MCF 10A (cell line): Measurements from ENCODE around the gene TRIM28. TPM values are rescaled to one million over a fixed set of nuclear protein-coding genes. Genes with fewer than 3 reads are reported as not detected.

Source experiments
- BruUV-seq: library from RNA; stranded (reverse); fragments of 400-500 nt; replicated peaks from 2 replicates; lab custom pipeline; 2021; lab: Mats Ljungman, UMichigan
- CTCF ChIA-PET: fragments of 300-600 bp; sonication (Branson Sonifier 250); formaldehyde crosslinking; extraction: SDS; loops from one replicate; lab custom pipeline; 2021; ENCODE audit warnings: antibody characterized with exemption, inconsistent platforms; lab: Yijun Ruan, JAX
- POLR2A ChIA-PET: fragments of 300-600, 350-650 bp; sonication (Branson Sonifier 250); formaldehyde crosslinking; extraction: SDS; loops from one replicate; lab custom pipeline; 2020; ENCODE audit warnings: antibody characterized with exemption, inconsistent platforms; lab: Yijun Ruan, JAX
- DNase-seq: peaks from one replicate; pipeline ENCODE4 v3.0.0-alpha.2; 2018; ENCODE audit not compliant: unreplicated experiment
- H3K27ac Mint-ChIP-seq: one replicate; pipeline ENCODE4 v1.8.0; 2022; ENCODE audit warnings: mild to moderate bottlenecking, low read depth, mixed read lengths; ENCODE audit not compliant: unreplicated experiment
- H3K27me3 Mint-ChIP-seq: one replicate; pipeline ENCODE4 v1.8.0; 2022; ENCODE audit warnings: mixed read lengths; ENCODE audit not compliant: insufficient read depth, unreplicated experiment
- H3K36me3 Mint-ChIP-seq: one replicate; pipeline ENCODE4 v1.8.0; 2022; ENCODE audit warnings: mild to moderate bottlenecking, moderate library complexity, mixed read lengths; ENCODE audit not compliant: insufficient read depth, unreplicated experiment
- H3K4me1 Mint-ChIP-seq: one replicate; pipeline ENCODE4 v1.8.0; 2022; ENCODE audit warnings: mixed read lengths; ENCODE audit not compliant: insufficient read depth, unreplicated experiment
- H3K4me3 Mint-ChIP-seq: one replicate; pipeline ENCODE4 v1.8.0; 2022; ENCODE audit warnings: mild to moderate bottlenecking, moderate library complexity, mixed read lengths; ENCODE audit not compliant: unreplicated experiment
- H3K9me3 Mint-ChIP-seq: one replicate; pipeline ENCODE4 v1.8.0; 2022; ENCODE audit warnings: mixed read lengths; ENCODE audit not compliant: unreplicated experiment
- intact Hi-C: fragments of 100-400 bp; cut with micrococcal nuclease; formaldehyde crosslinking; loops from 2 replicates; pipeline ENCODE4 v1.14.1; 2022
- total RNA-seq: library from RNA; stranded (reverse); gene quantifications from 2 replicates; pipeline ENCODE4 v1.2.3, GENCODE V29; 2022
- TF ChIP-seq, protein P1 (sequence below): fragments of 200-600 bp; IDR thresholded peaks from one replicate; pipeline ENCODE4 v1.8.0; 2022; ENCODE audit warnings: antibody characterized with exemption, mild to moderate bottlenecking; ENCODE audit not compliant: unreplicated experiment

Gene TRIM28
- total RNA-seq, 1 experiment from 2014 or later, result 290 TPM

DNA sequence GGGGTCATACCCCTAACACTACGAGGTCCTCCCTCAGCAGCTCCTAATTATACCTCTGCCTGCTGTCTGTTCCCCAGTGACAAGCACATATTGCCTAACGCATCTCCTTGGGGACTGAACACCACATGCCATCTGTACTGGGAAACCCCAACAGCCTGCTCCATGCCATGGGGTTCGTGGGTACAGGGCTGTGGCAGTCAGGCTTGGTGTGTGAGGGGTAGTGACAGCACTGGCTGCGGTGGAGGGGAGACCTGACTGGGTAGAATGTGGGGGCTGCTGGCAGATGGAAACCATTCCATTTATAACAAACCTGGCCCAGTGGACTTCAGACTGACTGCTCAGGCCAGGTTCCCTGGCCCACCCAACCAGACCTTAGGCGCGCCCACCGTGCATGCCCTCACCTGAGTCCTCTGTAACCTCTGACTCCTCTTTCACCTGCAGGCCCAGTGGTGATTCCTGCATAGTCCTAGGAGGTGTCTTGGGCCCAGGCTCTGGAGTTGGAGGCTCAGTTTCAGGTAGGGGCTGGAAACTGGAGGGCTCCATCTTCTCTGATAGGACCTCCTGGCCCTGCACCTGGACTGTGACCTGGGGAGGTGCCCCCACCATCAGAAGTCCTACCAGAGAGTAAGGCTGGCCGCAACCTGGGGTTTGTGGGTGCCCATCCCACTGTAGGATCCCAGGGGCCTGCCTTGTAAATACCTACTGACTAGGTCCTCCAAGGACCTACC lies 26.2 kb downstream of the TRIM28 start:
- POLR2A ChIA-PET, result interaction anchor here (3.5 kb wide), 1 partner anchor 11 kb away, joined by 17 read pairs; the partner anchor contains the start of gene UBE2M
- BruUV-seq, result no TSS peak
- CTCF ChIA-PET, result interaction anchor here (0.8 to 1.3 kb wide), 2 partner anchors 11 to 51 kb away, joined by 3 to 4 read pairs; partner anchors contain the start of gene ZBTB45
- intact Hi-C loops, result no loop called here
- TF ChIP-seq, protein P1, sequence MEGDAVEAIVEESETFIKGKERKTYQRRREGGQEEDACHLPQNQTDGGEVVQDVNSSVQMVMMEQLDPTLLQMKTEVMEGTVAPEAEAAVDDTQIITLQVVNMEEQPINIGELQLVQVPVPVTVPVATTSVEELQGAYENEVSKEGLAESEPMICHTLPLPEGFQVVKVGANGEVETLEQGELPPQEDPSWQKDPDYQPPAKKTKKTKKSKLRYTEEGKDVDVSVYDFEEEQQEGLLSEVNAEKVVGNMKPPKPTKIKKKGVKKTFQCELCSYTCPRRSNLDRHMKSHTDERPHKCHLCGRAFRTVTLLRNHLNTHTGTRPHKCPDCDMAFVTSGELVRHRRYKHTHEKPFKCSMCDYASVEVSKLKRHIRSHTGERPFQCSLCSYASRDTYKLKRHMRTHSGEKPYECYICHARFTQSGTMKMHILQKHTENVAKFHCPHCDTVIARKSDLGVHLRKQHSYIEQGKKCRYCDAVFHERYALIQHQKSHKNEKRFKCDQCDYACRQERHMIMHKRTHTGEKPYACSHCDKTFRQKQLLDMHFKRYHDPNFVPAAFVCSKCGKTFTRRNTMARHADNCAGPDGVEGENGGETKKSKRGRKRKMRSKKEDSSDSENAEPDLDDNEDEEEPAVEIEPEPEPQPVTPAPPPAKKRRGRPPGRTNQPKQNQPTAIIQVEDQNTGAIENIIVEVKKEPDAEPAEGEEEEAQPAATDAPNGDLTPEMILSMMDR, result no peak
- no peak overlapping the region for H3K27ac Mint-ChIP-seq
- no peak overlapping the region for H3K4me3 Mint-ChIP-seq
- no peaks in the 10 kb centered on the region for H3K27me3 Mint-ChIP-seq
- no peak for DNase-seq
- H3K4me1 Mint-ChIP-seq, result peaks cover 23% of the 10 kb centered on the region
- no peaks in the 10 kb centered on the region for H3K9me3 Mint-ChIP-seq
- H3K36me3 Mint-ChIP-seq, result peaks cover 48% of the 10 kb centered on the region

DNA sequence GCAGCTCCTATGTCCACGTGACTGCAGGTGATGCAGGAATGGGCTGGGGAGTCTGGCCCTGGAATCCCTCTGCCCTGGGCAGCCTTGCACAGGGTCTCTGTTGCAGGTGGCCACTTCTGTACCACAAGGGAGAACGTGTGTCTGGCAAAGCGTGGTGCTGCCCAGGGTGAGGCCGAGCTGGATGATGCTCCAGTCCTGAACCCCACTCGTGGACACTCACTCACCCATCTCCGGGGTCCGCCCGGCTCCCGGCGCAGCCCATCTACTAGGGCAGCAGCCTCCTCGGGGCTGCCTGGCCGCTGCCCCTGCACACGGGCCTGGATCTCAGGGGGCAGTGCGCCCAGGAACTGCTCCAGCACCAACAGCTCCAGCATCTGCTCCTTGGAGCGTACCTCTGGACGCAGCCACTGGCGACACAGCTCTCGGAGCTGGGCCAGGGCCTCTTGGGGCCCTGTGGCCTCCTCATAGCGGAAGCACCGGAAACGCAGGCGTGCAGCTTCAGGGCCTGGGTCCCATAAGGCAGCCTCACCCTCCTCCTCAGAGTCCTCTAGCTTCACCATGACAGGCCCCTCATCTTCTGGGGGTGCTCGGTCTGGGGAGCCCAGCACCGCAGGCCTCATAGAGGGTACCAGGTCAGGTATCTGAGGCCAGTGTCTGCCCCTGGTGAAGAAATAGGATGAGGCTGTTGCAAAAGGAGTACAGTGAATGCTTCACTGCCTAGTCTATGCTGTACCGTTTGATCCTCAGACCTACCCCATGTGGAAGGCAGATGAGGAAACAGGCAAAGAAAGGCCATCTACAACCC lies 27.1 kb downstream of the TRIM28 start:
- no TSS peak for BruUV-seq
- POLR2A ChIA-PET, result interaction anchor here (1.0 to 2.1 kb wide), 2 partner anchors 11 to 51 kb away, joined by 3 to 32 read pairs; partner anchors contain the start of genes UBE2M and ZBTB45
- H3K4me1 Mint-ChIP-seq, result peaks cover 23% of the 10 kb centered on the region
- H3K4me3 Mint-ChIP-seq, result no peak overlapping the region
- no peak overlapping the region for H3K27ac Mint-ChIP-seq
- DNase-seq, result no peak
- H3K27me3 Mint-ChIP-seq, result no peaks in the 10 kb centered on the region
- CTCF ChIA-PET, result interaction anchor here (1.3 to 1.5 kb wide), 2 partner anchors 11 to 52 kb away, joined by 3 to 4 read pairs; partner anchors contain the start of gene ZBTB45
- peaks cover 43% of the 10 kb centered on the region for H3K36me3 Mint-ChIP-seq
- intact Hi-C loops, result no loop called here
- H3K9me3 Mint-ChIP-seq, result no peaks in the 10 kb centered on the region
- TF ChIP-seq, protein P1, result no peak

DNA sequence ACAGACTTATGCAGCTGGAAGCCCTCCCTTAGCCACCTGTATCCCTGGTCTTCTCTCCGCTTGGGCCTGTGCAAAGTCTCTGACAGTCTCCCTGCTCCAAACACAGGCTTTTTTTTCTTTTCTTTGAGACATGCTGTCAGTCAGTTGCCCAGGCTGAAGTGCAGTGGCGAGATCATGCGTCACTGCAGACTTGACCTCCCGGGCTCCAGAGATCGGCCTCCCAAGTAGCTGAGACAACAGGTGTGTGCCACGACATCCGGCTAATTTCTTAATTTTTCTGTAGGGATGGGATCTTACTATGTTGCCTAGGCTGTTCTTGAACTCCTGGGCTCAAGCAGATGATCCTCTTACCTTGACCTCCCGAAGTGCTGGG lies 27.7 kb downstream of the TRIM28 start:
- no peak for DNase-seq
- Mint-ChIP-seq H3K36me3 (peaks cover 38% of the 10 kb centered on the region), H3K27me3 (no peaks in the 10 kb centered on the region), H3K9me3 (no peaks in the 10 kb centered on the region), H3K4me1 (peaks cover 23% of the 10 kb centered on the region), H3K4me3 (no peak overlapping the region), H3K27ac (peak overlapping the region; percentile 98)
- BruUV-seq, result no TSS peak
- TF ChIP-seq, protein P1, result no peak
- POLR2A ChIA-PET, result interaction anchor here (1.0 to 2.1 kb wide), 4 partner anchors 9 to 52 kb away, joined by 3 to 32 read pairs (median 8); partner anchors contain the start of genes CHMP2A, UBE2M and ZBTB45
- CTCF ChIA-PET, result interaction anchor here (1.5 kb wide), 1 partner anchor 52 kb away, joined by 4 read pairs; the partner anchor contains the start of gene ZBTB45
- intact Hi-C loops, result no loop called here
